ENCODE results near the gene ADAMTS7. TPM values are rescaled to one million over a fixed set of nuclear protein-coding genes. Genes with fewer than 3 reads are reported as not detected.

The ADAMTS7 gene
- total and polyA plus RNA-seq, 2 of the 8 experiments (the other 6 are each of a cell fraction or from before 2014, with no cell fraction given) = 27.9 to 45.2 TPM

DNA sequence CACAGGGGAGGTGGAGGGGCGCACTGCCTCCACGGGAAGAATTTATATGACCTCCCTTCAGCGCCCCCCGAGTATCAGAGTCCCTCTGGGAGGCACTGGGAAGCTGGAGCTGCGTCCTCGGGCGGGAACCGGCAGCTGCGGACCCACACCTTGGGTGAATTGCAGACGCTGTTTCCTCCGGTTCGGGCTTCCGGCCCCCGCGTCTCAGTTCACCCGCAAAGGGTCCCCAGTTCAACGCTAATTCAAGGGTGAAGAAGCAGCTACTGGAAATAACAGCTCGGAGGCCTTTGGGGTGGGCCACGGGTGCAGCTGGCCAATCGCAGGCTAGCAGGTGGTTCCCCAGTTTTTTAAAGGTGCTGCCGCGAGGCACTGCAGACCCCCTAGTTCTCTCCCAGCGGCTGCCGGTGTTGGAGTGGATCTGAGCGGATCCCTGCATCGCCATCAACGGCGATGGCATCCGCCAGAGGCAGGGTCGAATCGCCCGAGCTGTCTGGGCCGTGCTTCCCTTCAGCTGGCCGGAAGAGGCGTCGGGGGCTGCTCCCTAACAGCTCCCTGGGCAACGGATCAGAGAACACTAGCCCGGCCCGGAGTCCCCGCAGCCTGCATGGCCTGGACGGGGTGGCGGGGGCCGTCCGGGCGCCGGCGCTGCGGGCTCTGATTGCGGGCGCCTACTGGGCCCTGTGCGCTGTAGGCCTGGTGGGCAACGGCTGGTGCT is 19.4 kb upstream of the ADAMTS7 start (continued):
- TF ChIP-seq, protein P1, sequence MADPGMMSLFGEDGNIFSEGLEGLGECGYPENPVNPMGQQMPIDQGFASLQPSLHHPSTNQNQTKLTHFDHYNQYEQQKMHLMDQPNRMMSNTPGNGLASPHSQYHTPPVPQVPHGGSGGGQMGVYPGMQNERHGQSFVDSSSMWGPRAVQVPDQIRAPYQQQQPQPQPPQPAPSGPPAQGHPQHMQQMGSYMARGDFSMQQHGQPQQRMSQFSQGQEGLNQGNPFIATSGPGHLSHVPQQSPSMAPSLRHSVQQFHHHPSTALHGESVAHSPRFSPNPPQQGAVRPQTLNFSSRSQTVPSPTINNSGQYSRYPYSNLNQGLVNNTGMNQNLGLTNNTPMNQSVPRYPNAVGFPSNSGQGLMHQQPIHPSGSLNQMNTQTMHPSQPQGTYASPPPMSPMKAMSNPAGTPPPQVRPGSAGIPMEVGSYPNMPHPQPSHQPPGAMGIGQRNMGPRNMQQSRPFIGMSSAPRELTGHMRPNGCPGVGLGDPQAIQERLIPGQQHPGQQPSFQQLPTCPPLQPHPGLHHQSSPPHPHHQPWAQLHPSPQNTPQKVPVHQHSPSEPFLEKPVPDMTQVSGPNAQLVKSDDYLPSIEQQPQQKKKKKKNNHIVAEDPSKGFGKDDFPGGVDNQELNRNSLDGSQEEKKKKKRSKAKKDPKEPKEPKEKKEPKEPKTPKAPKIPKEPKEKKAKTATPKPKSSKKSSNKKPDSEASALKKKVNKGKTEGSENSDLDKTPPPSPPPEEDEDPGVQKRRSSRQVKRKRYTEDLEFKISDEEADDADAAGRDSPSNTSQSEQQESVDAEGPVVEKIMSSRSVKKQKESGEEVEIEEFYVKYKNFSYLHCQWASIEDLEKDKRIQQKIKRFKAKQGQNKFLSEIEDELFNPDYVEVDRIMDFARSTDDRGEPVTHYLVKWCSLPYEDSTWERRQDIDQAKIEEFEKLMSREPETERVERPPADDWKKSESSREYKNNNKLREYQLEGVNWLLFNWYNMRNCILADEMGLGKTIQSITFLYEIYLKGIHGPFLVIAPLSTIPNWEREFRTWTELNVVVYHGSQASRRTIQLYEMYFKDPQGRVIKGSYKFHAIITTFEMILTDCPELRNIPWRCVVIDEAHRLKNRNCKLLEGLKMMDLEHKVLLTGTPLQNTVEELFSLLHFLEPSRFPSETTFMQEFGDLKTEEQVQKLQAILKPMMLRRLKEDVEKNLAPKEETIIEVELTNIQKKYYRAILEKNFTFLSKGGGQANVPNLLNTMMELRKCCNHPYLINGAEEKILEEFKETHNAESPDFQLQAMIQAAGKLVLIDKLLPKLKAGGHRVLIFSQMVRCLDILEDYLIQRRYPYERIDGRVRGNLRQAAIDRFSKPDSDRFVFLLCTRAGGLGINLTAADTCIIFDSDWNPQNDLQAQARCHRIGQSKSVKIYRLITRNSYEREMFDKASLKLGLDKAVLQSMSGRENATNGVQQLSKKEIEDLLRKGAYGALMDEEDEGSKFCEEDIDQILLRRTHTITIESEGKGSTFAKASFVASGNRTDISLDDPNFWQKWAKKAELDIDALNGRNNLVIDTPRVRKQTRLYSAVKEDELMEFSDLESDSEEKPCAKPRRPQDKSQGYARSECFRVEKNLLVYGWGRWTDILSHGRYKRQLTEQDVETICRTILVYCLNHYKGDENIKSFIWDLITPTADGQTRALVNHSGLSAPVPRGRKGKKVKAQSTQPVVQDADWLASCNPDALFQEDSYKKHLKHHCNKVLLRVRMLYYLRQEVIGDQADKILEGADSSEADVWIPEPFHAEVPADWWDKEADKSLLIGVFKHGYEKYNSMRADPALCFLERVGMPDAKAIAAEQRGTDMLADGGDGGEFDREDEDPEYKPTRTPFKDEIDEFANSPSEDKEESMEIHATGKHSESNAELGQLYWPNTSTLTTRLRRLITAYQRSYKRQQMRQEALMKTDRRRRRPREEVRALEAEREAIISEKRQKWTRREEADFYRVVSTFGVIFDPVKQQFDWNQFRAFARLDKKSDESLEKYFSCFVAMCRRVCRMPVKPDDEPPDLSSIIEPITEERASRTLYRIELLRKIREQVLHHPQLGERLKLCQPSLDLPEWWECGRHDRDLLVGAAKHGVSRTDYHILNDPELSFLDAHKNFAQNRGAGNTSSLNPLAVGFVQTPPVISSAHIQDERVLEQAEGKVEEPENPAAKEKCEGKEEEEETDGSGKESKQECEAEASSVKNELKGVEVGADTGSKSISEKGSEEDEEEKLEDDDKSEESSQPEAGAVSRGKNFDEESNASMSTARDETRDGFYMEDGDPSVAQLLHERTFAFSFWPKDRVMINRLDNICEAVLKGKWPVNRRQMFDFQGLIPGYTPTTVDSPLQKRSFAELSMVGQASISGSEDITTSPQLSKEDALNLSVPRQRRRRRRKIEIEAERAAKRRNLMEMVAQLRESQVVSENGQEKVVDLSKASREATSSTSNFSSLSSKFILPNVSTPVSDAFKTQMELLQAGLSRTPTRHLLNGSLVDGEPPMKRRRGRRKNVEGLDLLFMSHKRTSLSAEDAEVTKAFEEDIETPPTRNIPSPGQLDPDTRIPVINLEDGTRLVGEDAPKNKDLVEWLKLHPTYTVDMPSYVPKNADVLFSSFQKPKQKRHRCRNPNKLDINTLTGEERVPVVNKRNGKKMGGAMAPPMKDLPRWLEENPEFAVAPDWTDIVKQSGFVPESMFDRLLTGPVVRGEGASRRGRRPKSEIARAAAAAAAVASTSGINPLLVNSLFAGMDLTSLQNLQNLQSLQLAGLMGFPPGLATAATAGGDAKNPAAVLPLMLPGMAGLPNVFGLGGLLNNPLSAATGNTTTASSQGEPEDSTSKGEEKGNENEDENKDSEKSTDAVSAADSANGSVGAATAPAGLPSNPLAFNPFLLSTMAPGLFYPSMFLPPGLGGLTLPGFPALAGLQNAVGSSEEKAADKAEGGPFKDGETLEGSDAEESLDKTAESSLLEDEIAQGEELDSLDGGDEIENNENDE (IDR thresholded peaks at IDR 0.05; ENCODE audit: insufficient replicate concordance, low read length) = no peak
- TF ChIP-seq SIX5 (IDR thresholded peaks at IDR 0.05; ENCODE audit: low read depth, low read length) = no peak
- no peak for TF ChIP-seq EZH2 (IDR thresholded peaks at IDR 0.05; ENCODE audit: low read depth, low read length, severe bottlenecking)
- no peak for TF ChIP-seq SP1 (IDR thresholded peaks at IDR 0.05; ENCODE audit: low read depth, low read length)
- TF ChIP-seq RXRA (IDR thresholded peaks at IDR 0.05; ENCODE audit: insufficient read depth, low read depth, low read length) = no peak
- no peak for TF ChIP-seq CHD2 (IDR thresholded peaks at IDR 0.05; ENCODE audit: low read length)
- TF ChIP-seq ASH2L (IDR thresholded peaks at IDR 0.05; ENCODE audit: low read length) = no peak
- no peak for TF ChIP-seq POLR2A (IDR thresholded peaks at IDR 0.05; ENCODE audit: control extremely low read depth in 1 of 2, low read depth in 2 of 2, low read length in 2 of 2)
- TF ChIP-seq MAFK (IDR thresholded peaks at IDR 0.05; ENCODE audit: low read depth, low read length) = no peak
- no peak for TF ChIP-seq POU5F1 (IDR thresholded peaks at IDR 0.05; ENCODE audit: low read depth, low read length)
- no peak for TF ChIP-seq TEAD4 (IDR thresholded peaks at IDR 0.05; ENCODE audit: low read depth, low read length)
- TF ChIP-seq SIN3A (conservative IDR thresholded peaks at IDR 0.05 in 1 of 2, IDR thresholded peaks at IDR 0.05 in 1 of 2; ENCODE audit: low read depth in 1 of 2, low read length in 2 of 2) = no peak

Data from H1 (cell line).